HepG2 (cell line): Measurements from ENCODE around the gene OOSP1. TPM values are rescaled to one million over a fixed set of nuclear protein-coding genes. Genes with fewer than 3 reads are reported as not detected.
A peak's percentile ranks its signal among the peaks of the same experiment; 100 is the strongest.

ENCODE experiments used
- ATAC-seq: fragments of 200-7000 bp; cut with Tn5 transposase; 3 replicates; pipeline ENCODE4 v1.9.1; 2020; ENCODE audit warnings: mild to moderate bottlenecking, moderate library complexity
- BruUV-seq: library from RNA; stranded (reverse); fragments of 400-500 nt; replicated peaks from 2 replicates; lab custom pipeline; 2021; lab: Mats Ljungman, UMichigan
- CTCF ChIA-PET: fragments of 300-600 bp; formaldehyde crosslinking; extraction: SDS; loops from one replicate; lab custom pipeline; 2021; ENCODE audit warnings: low total read pairs, inconsistent platforms, low intra/inter-chr PET ratio; lab: Yijun Ruan, JAX
- POLR2A ChIA-PET: fragments of 350-600 bp; sonication (Branson Sonifier 250); formaldehyde crosslinking; loops from one replicate; lab custom pipeline; 2020; ENCODE audit warnings: antibody characterized with exemption, inconsistent platforms; lab: Yijun Ruan, JAX
- DNase-seq: peaks from one replicate; pipeline ENCODE4 v3.0.0-alpha.2; 2015; ENCODE audit warnings: low spot score
- FAIRE-seq: peaks from 3 replicates; lab custom pipeline; 2011; peaks lifted over from hg19 to GRCh38; lab: Jason Lieb, UNC
- H2AFZ ChIP-seq: one replicate; pipeline ENCODE4 v1.6.1; 2011; ENCODE audit warnings: low read length, inconsistent platforms
- H3K27ac ChIP-seq: fragments of 300-600 bp; 3 replicates; pipeline ENCODE4 v1.8.0; 2011; ENCODE audit warnings: mixed run types, mild to moderate bottlenecking, mixed read lengths, low read length, inconsistent platforms; ENCODE audit not compliant: insufficient read depth; ENCODE audit errors: extremely low read length
- H3K27me3 ChIP-seq, 2 experiments: fragments of 200-600 bp in 1 of 2; 2 replicates in 1 of 2; 3 replicates in 1 of 2; pipeline versions ENCODE4 v1.6.0 to v1.8.0; 2011; ENCODE audit warnings: low read length in 2 of 2, mild to moderate bottlenecking in 2 of 2, moderate library complexity in 2 of 2, inconsistent platforms in 1 of 2; ENCODE audit not compliant: insufficient read depth in 2 of 2, control insufficient read depth in 1 of 2
- H3K36me3 ChIP-seq, 2 experiments: fragments of 200-600 bp in 1 of 2; replicated peaks in 1 of 2; 2 replicates in 1 of 2; 3 replicates in 1 of 2; pipeline versions ENCODE4 v1.5.1 to v1.8.0; 2011; ENCODE audit warnings: low read length in 2 of 2, inconsistent platforms in 1 of 2; ENCODE audit not compliant: insufficient read depth in 2 of 2, control insufficient read depth in 1 of 2
- H3K4me1 ChIP-seq: 2 replicates; pipeline ENCODE4 v1.5.1; 2012; ENCODE audit warnings: low read length, inconsistent platforms; ENCODE audit not compliant: insufficient read depth
- H3K4me2 ChIP-seq: 2 replicates; pipeline ENCODE4 v1.6.0; 2011; ENCODE audit warnings: low read depth, low read length, inconsistent platforms
- H3K4me3 ChIP-seq, 3 experiments: fragments of 200-600 bp in 1 of 3; sonication (generic), shearing (Covaris generic) in 1 of 3; replicated peaks in 1 of 3; 2 replicates each; pipeline ENCODE4 v1.5.1; 2011 to 2016; ENCODE audit warnings: low read length in 3 of 3, inconsistent platforms in 2 of 3, low read depth in 2 of 3, mild to moderate bottlenecking in 2 of 3, control low read depth in 1 of 3, mixed read lengths in 1 of 3; ENCODE audit not compliant: insufficient read depth in 1 of 3
- H3K79me2 ChIP-seq: one replicate; pipeline ENCODE4 v1.6.1; 2011; ENCODE audit warnings: low read length, inconsistent platforms; ENCODE audit not compliant: insufficient read depth
- H3K9ac ChIP-seq: 2 replicates; pipeline ENCODE4 v1.6.0; 2011; ENCODE audit warnings: mild to moderate bottlenecking, low read depth, low read length, inconsistent platforms; ENCODE audit not compliant: insufficient read depth
- H3K9me3 ChIP-seq: 2 replicates; pipeline ENCODE4 v1.5.1; 2012; ENCODE audit warnings: mild to moderate bottlenecking, low read length
- H4K20me1 ChIP-seq: 2 replicates; pipeline ENCODE4 v1.6.0; 2011; ENCODE audit warnings: inconsistent platforms, mild to moderate bottlenecking, low read length, moderate library complexity; ENCODE audit not compliant: insufficient read depth
- CCDC6 ChIP-seq: sonication (generic); formaldehyde crosslinking; IDR thresholded peaks from 2 replicates; pipeline ENCODE4 v1.8.1; 2022; ENCODE audit warnings: mild to moderate bottlenecking, missing genetic modification reagents, moderate library complexity
- KLF12 ChIP-seq: sonication (generic); formaldehyde crosslinking; IDR thresholded peaks from 2 replicates; pipeline ENCODE4 v1.4.0; 2020; ENCODE audit warnings: missing genetic modification reagents, borderline replicate concordance
- MLLT10 ChIP-seq: sonication (generic); formaldehyde crosslinking; IDR thresholded peaks from 2 replicates; pipeline ENCODE4 v1.4.0; 2020; ENCODE audit warnings: missing genetic modification reagents
- TSC22D2 ChIP-seq: sonication (generic); formaldehyde crosslinking; IDR thresholded peaks from 2 replicates; pipeline ENCODE4 v1.5.1; 2020; ENCODE audit warnings: missing genetic modification reagents, mild to moderate bottlenecking, borderline replicate concordance
- ZEB1 ChIP-seq: IDR thresholded peaks from 2 replicates; pipeline ENCODE4 v1.6.1; 2012; ENCODE audit warnings: mild to moderate bottlenecking, low read depth, inconsistent platforms; ENCODE audit not compliant: insufficient replicate concordance
- ZNF225 ChIP-seq: sonication (generic); formaldehyde crosslinking; IDR thresholded peaks from 2 replicates; pipeline ENCODE4 v1.4.0; 2020; ENCODE audit warnings: mild to moderate bottlenecking, missing genetic modification reagents
- WGBS: methylation state at CpG from one replicate; pipeline ENCODE4 v1.1.6; 2017; ENCODE audit warnings: low lambda C conversion rate; 5-methylcytosine and 5-hydroxymethylcytosine counted together
- in situ Hi-C: cut with HindIII; loops from 2 replicates; pipeline ENCODE4 v1.10.0; 2017; ENCODE audit warnings: low pct_unique_long_range_greater_than_20kb; ENCODE audit not compliant: extremely low pct_ligation_motif_present
- intact Hi-C: fragments of 100-400 bp; cut with micrococcal nuclease; formaldehyde crosslinking; loops from one replicate; pipeline ENCODE4 v1.10.0; 2022; ENCODE audit not compliant: unreplicated experiment
- polyA plus RNA-seq, 8 experiments: library from polyadenylated mRNA; depleted of rRNA in 3 of 8; stranded (reverse) in 7 of 8; unstranded in 1 of 8; fragments of >200 nt; fragmentation: Illumina TruSeq in 4 of 8; extraction: Trizol in 4 of 8; gene quantifications; 2 replicates each; pipeline versions ENCODE4 v1.2.1 to v1.2.3, GENCODE V29; 2011 to 2016; ENCODE audit warnings: low read depth in 4 of 8, missing spikeins in 1 of 8, mixed read lengths in 1 of 8; ENCODE audit not compliant: insufficient read depth in 1 of 8
- total RNA-seq, 5 experiments: library from RNA; depleted of rRNA; stranded (reverse); fragments of >200 nt; fragmentation: Illumina TruSeq; extraction: Trizol; gene quantifications; 2 replicates each; pipeline ENCODE4 v1.2.3, GENCODE V29; 2016; ENCODE audit warnings: low read depth in 1 of 5
- TF ChIP-seq, protein P1 (sequence below): fragments of 450-650 bp; IDR thresholded peaks from 2 replicates; pipeline ENCODE4 v1.6.1; 2016

Gene OOSP1
- total and polyA plus RNA-seq, 2 of the 13 experiments (the other 11 are each of a cell fraction or from before 2014, with no cell fraction given), result not detected

DNA sequence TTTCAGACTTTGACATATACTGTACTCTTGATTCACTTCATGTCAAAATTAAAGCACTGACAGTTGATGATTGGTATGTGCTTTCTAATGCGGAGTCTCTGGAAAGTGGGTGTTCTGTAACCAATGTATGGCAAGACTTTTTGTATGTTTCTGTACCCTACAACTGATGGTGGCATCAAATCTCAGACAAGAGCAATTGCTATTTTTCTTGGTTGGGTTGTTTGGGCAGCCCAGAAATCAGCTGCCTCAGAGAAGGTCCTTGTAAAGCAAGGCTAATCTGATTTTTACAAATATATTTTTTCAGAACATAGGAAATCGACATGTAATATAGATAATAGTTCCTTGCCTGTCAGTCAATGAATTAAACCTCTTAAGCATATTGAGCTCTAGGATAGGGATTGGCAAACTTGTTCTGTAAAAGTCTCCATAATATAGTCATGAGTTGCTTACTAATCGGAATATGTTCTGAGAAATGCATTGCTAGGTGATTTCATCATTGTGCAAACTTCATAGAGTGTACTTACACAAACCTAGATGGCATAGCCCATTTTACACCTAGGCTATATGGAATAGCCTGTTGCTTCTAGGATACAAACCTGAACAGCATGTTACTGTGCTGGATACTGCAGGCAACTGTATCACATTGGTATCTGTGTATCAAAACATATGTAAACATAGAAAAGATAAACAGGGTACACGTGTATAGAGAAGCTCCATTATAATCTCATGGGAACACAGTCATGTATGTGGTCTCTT is 15.4 kb downstream of the OOSP1 start (continued):
- no peak for TF ChIP-seq MLLT10 (CRISPR knock-in tag)

DNA sequence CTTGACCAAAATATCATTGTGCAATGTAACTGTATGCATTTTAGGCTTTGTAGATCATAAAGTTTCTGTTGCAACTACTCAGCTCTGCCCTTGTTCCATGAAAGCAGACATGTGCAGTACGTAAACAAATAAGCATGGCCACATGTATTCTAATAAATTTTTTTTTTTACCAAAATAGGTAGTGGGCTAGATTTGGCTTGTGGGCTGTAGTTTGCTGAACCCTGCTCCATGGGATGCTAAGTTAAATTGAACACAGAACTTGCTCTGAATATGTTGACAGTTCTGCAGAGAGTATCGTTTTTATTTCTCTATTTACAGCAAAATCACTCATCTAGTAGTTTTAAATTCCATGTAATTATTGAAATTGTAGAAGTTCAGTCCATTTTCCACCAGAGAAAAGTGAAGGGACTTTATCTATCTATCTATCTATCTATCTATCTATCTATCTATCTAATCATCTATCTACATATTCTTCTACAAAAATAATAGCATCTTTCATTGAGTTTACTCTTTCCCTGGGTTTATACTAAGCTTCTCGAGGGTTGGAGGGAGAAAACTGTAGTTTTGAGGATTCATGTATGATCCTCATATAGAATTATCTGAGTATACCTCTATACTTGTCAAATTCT is 16.1 kb downstream of the OOSP1 start:
- POLR2A ChIA-PET, result no interaction called here
- no peaks in the 10 kb centered on the region for H3K9me3 ChIP-seq
- H4K20me1 ChIP-seq, result no peaks in the 10 kb centered on the region
- 7% methylated on average over 3 of the region's 3 CpGs for WGBS
- no peak overlapping the region for H3K27ac ChIP-seq
- no peaks in the 10 kb centered on the region for H3K27me3 ChIP-seq
- H3K79me2 ChIP-seq, result no peaks in the 10 kb centered on the region
- no peaks in the 10 kb centered on the region for H3K4me1 ChIP-seq
- no TSS peak for BruUV-seq
- H2AFZ ChIP-seq, result no peak overlapping the region
- H3K4me2 ChIP-seq, result no peak overlapping the region
- ATAC-seq (no peak), DNase-seq (no peak), FAIRE-seq (no peak)
- TF ChIP-seq, protein P1, sequence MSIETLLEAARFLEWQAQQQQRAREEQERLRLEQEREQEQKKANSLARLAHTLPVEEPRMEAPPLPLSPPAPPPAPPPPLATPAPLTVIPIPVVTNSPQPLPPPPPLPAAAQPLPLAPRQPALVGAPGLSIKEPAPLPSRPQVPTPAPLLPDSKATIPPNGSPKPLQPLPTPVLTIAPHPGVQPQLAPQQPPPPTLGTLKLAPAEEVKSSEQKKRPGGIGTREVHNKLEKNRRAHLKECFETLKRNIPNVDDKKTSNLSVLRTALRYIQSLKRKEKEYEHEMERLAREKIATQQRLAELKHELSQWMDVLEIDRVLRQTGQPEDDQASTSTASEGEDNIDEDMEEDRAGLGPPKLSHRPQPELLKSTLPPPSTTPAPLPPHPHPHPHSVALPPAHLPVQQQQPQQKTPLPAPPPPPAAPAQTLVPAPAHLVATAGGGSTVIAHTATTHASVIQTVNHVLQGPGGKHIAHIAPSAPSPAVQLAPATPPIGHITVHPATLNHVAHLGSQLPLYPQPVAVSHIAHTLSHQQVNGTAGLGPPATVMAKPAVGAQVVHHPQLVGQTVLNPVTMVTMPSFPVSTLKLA, result peak; percentile 92
- TF ChIP-seq KLF12 (CRISPR knock-in tag) (no peak), ZEB1 (no peak), TSC22D2 (CRISPR knock-in tag) (no peak), ZNF225 (CRISPR knock-in tag) (no peak), CCDC6 (no peak)
- H3K4me3 ChIP-seq, result no peak overlapping the region
- in situ Hi-C loops, result no loop called here
- no peaks in the 10 kb centered on the region for H3K36me3 ChIP-seq
- intact Hi-C loops, result no loop called here
- H3K9ac ChIP-seq, result no peak overlapping the region
- CTCF ChIA-PET, result no interaction called here
